Measurements from ENCODE around the gene PTPRN2. TPM values are rescaled to one million over a fixed set of nuclear protein-coding genes. Genes with fewer than 3 reads are reported as not detected.

Gene PTPRN2
- total RNA-seq, 1 experiment from 2014 or later = 2.1 TPM

DNA sequence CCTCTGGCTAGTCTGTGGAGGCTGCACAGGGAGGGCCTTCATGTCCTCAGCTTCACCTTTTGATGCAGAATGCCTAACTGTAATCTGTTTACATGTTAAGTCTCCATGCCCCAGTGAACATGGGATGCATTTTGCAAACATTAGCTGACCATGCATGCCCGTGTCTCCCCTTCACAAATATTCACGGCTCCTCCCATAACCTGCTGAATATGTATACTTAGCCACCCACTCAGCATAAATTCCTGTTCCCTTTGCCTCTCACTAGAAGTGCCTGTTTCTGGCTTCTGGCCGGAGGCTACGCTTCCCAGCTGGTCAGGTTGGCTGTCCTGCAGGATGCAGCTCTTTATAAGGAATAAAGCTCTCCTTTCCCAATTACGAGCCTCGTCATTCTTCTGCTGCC, 698.1 kb downstream of the PTPRN2 start:
- no peak overlapping the region for H3K27ac ChIP-seq (ENCODE audit: low read depth, low read length)
- ChIA-PET CTCF (no interaction called here), RAD21 (ENCODE audit: low non-redundant PET in 1 of 2, low total read pairs in 2 of 2, uncharacterized antibody in 2 of 2, unreplicated experiment in 2 of 2) (no interaction called here), POLR2A (no interaction called here)
- no peaks in the 10 kb centered on the region for H3K79me2 ChIP-seq (ENCODE audit: insufficient read depth, low read length)
- DNase-seq (ENCODE audit: low read depth, low spot score) (no peak), ATAC-seq (no peak)
- H4K20me1 ChIP-seq (ENCODE audit: insufficient read depth) = no peaks in the 10 kb centered on the region
- no peak overlapping the region for H2AFZ ChIP-seq (ENCODE audit: low read depth, low read length, poor library complexity, severe bottlenecking)
- H3K4me2 ChIP-seq (ENCODE audit: low read length) = no peak overlapping the region
- intact Hi-C loops (cut with micrococcal nuclease) = no loop called here
- no peaks in the 10 kb centered on the region for H3K9me3 ChIP-seq (ENCODE audit: control insufficient read depth in 1 of 2, insufficient read depth in 1 of 2, low read depth in 1 of 2, low read length in 2 of 2)
- no peaks in the 10 kb centered on the region for H3K36me3 ChIP-seq (ENCODE audit: control insufficient read depth in 1 of 2, insufficient read depth in 2 of 2, low read length in 2 of 2)
- H3K9me2 ChIP-seq (ENCODE audit: insufficient read depth) = no peaks in the 10 kb centered on the region
- H3K27me3 ChIP-seq (ENCODE audit: insufficient read depth, low read length) = 0 out of 2 replicates have a peak, but pooled peaks cover 7% of the 10 kb centered on the region
- H3K9ac ChIP-seq (ENCODE audit: low read length) = no peak overlapping the region
- H3K4me3 ChIP-seq (replicated peaks in 1 of 2; ENCODE audit: low read depth in 1 of 2, low read length in 2 of 2) = no peak overlapping the region
- no TSS peak for BruUV-seq (replicated peaks)
- no peaks in the 10 kb centered on the region for H3K4me1 ChIP-seq (ENCODE audit: control insufficient read depth in 1 of 2, insufficient read depth in 2 of 2, low read length in 2 of 2)
- TF ChIP-seq, protein P1, sequence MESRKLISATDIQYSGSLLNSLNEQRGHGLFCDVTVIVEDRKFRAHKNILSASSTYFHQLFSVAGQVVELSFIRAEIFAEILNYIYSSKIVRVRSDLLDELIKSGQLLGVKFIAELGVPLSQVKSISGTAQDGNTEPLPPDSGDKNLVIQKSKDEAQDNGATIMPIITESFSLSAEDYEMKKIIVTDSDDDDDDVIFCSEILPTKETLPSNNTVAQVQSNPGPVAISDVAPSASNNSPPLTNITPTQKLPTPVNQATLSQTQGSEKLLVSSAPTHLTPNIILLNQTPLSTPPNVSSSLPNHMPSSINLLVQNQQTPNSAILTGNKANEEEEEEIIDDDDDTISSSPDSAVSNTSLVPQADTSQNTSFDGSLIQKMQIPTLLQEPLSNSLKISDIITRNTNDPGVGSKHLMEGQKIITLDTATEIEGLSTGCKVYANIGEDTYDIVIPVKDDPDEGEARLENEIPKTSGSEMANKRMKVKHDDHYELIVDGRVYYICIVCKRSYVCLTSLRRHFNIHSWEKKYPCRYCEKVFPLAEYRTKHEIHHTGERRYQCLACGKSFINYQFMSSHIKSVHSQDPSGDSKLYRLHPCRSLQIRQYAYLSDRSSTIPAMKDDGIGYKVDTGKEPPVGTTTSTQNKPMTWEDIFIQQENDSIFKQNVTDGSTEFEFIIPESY (IDR thresholded peaks at IDR 0.05; ENCODE audit: extremely low read depth, insufficient replicate concordance, low read length) = no peak
- no peak for TF ChIP-seq SRF (IDR thresholded peaks at IDR 0.05; ENCODE audit: low read depth)
- no peak for TF ChIP-seq JUND (IDR thresholded peaks at IDR 0.05)
- TF ChIP-seq ZNF274 (IDR thresholded peaks at IDR 0.05; ENCODE audit: low read depth, low read length) = no peak
- TF ChIP-seq, protein P2, sequence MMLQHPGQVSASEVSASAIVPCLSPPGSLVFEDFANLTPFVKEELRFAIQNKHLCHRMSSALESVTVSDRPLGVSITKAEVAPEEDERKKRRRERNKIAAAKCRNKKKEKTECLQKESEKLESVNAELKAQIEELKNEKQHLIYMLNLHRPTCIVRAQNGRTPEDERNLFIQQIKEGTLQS (IDR thresholded peaks at IDR 0.05) = no peak
- TF ChIP-seq EZH2phosphoT487 (IDR thresholded peaks at IDR 0.05; ENCODE audit: borderline replicate concordance) = no peak
- no peak for TF ChIP-seq SP1 (IDR thresholded peaks at IDR 0.05; ENCODE audit: low read depth)
- TF ChIP-seq CBX3 (IDR thresholded peaks at IDR 0.05; ENCODE audit: low read depth) = no peak
- no peak for TF ChIP-seq EZH2 (IDR thresholded peaks at IDR 0.05)
- TF ChIP-seq EGR1 (IDR thresholded peaks at IDR 0.05; ENCODE audit: low read depth) = no peak
- no peak for TF ChIP-seq FOSL1 (IDR thresholded peaks at IDR 0.05; ENCODE audit: low read depth)
- TF ChIP-seq POLR2A (IDR thresholded peaks at IDR 0.05; ENCODE audit: borderline replicate concordance, extremely low read depth, insufficient read depth, insufficient read length) = no peak
- TF ChIP-seq, protein P3, sequence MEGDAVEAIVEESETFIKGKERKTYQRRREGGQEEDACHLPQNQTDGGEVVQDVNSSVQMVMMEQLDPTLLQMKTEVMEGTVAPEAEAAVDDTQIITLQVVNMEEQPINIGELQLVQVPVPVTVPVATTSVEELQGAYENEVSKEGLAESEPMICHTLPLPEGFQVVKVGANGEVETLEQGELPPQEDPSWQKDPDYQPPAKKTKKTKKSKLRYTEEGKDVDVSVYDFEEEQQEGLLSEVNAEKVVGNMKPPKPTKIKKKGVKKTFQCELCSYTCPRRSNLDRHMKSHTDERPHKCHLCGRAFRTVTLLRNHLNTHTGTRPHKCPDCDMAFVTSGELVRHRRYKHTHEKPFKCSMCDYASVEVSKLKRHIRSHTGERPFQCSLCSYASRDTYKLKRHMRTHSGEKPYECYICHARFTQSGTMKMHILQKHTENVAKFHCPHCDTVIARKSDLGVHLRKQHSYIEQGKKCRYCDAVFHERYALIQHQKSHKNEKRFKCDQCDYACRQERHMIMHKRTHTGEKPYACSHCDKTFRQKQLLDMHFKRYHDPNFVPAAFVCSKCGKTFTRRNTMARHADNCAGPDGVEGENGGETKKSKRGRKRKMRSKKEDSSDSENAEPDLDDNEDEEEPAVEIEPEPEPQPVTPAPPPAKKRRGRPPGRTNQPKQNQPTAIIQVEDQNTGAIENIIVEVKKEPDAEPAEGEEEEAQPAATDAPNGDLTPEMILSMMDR (IDR thresholded peaks at IDR 0.05 in 2 of 3, conservative IDR thresholded peaks at IDR 0.05 in 1 of 3; ENCODE audit: borderline replicate concordance in 1 of 3, insufficient read depth in 1 of 3, low read depth in 2 of 3, low read length in 2 of 3) = no peak
- TF ChIP-seq CEBPB (IDR thresholded peaks at IDR 0.05; ENCODE audit: low read depth) = no peak
- no peak for TF ChIP-seq ELF1 (IDR thresholded peaks at IDR 0.05; ENCODE audit: borderline replicate concordance, low read depth)
- no peak for TF ChIP-seq RAD21 (IDR thresholded peaks at IDR 0.05; ENCODE audit: low read depth)
- no peak for TF ChIP-seq POLR2AphosphoS5 (IDR thresholded peaks at IDR 0.05; ENCODE audit: low read depth, low read length)
